HPDE6-E6E7 (cell line): Measurements from ENCODE around the gene C5orf63.
"Not testable (repeated sequence)": the region's sequence is repeated elsewhere in the genome, so short reads cannot be mapped to it uniquely, and the experiment has no call there.

Experiments
- DNase-seq: peaks from one replicate; pipeline ENCODE4 v3.0.0; 2011; ENCODE audit warnings: missing footprints; ENCODE audit errors: extremely low spot score

The C5orf63 gene

GRCh38 chr5:127031863-127032232, 41.5 kb downstream of the C5orf63 start:
- DNase-seq: no peak

GRCh38 chr5:127031147-127031862, 42.0 kb downstream of the C5orf63 start:
- DNase-seq: no peak

GRCh38 chr5:127030259-127031146, 42.8 kb downstream of the C5orf63 start, which contains the start of gene MARCHF3:
Gene MARCHF3 (minus strand): TSS chr5:127030558. CDS start chr5:126918171, 112,387 bp downstream.
- DNase-seq: peak; percentile 93

GRCh38 chr5:127029581-127030258, 43.6 kb downstream of the C5orf63 start:
- peak; percentile 32 for DNase-seq

GRCh38 chr5:127028822-127029457, 44.4 kb downstream of the C5orf63 start:
- no peak for DNase-seq

GRCh38 chr5:127027539-127027938, 45.8 kb downstream of the C5orf63 start:
- no peak for DNase-seq

GRCh38 chr5:127026166-127026565, 47.1 kb downstream of the C5orf63 start:
- no peak for DNase-seq

GRCh38 chr5:127025467-127025866, 47.8 kb downstream of the C5orf63 start:
- no peak for DNase-seq

- no peak for DNase-seq
These were observed 48.5 kb downstream of the C5orf63 start for GRCh38 chr5:127024821-127025220.

GRCh38 chr5:127023552-127024191, 49.6 kb downstream of the C5orf63 start:
- DNase-seq: not testable (repeated sequence)

- DNase-seq: no peak
These were observed 50.5 kb downstream of the C5orf63 start for GRCh38 chr5:127022846-127023245.

GRCh38 chr5:127019928-127020327, 53.4 kb downstream of the C5orf63 start:
- DNase-seq: no peak

GRCh38 chr5:127016722-127017121, 56.6 kb downstream of the C5orf63 start:
- not testable (repeated sequence) for DNase-seq

GRCh38 chr5:127015716-127016115, 57.6 kb downstream of the C5orf63 start:
- no peak for DNase-seq

GRCh38 chr5:127014573-127014972, 58.7 kb downstream of the C5orf63 start:
- DNase-seq: no peak

GRCh38 chr5:127013407-127013806, 59.9 kb downstream of the C5orf63 start:
- DNase-seq: no peak

- DNase-seq: no peak
These were observed 60.4 kb downstream of the C5orf63 start for GRCh38 chr5:127012916-127013315.

GRCh38 chr5:127011961-127012644, 61.2 kb downstream of the C5orf63 start:
- DNase-seq: no peak

- no peak for DNase-seq
These were observed 62.1 kb downstream of the C5orf63 start for GRCh38 chr5:127011153-127011552.

GRCh38 chr5:127010362-127010761, 62.9 kb downstream of the C5orf63 start:
- DNase-seq: no peak

GRCh38 chr5:127009784-127010183, 63.5 kb downstream of the C5orf63 start:
- DNase-seq: no peak
